H9 (cell line): ENCODE data around the gene SEMA3D. TPM values are rescaled to one million over a fixed set of nuclear protein-coding genes. Genes with fewer than 3 reads are reported as not detected.

Experiments used
- DNase-seq: peaks from one replicate; pipeline ENCODE4 v3.0.0-alpha.2; 2017
- H2AFZ ChIP-seq: one replicate; pipeline ENCODE4 v1.6.1; 2013; ENCODE audit warnings: mild to moderate bottlenecking, low read length, control low read depth, moderate library complexity
- H2AK5ac ChIP-seq: 2 replicates; pipeline ENCODE4 v1.6.1; 2013; ENCODE audit warnings: low read length, control low read depth, mixed read lengths; ENCODE audit not compliant: insufficient read length
- H2BK120ac ChIP-seq: one replicate; pipeline ENCODE4 v1.6.1; 2013; ENCODE audit warnings: low read depth, mild to moderate bottlenecking, low read length, control low read depth, inconsistent platforms; ENCODE audit not compliant: poor library complexity, severe bottlenecking
- H2BK12ac ChIP-seq: 2 replicates; pipeline ENCODE4 v1.6.1; 2013; ENCODE audit warnings: low read length, control low read depth, mixed read lengths, low read depth; ENCODE audit not compliant: insufficient read length
- H2BK15ac ChIP-seq: 2 replicates; pipeline ENCODE4 v1.6.1; 2013; ENCODE audit warnings: low read depth, low read length, control low read depth
- H2BK20ac ChIP-seq: one replicate; pipeline ENCODE4 v1.6.1; 2013; ENCODE audit warnings: low read depth, mild to moderate bottlenecking, low read length, control low read depth, inconsistent platforms; ENCODE audit not compliant: poor library complexity, severe bottlenecking
- H2BK5ac ChIP-seq: 2 replicates; pipeline ENCODE4 v1.6.1; 2013; ENCODE audit warnings: low read length, control low read depth, mixed read lengths; ENCODE audit not compliant: insufficient read length
- H3K14ac ChIP-seq: 2 replicates; pipeline ENCODE4 v1.6.1; 2013; ENCODE audit warnings: low read length, control low read depth; ENCODE audit not compliant: insufficient read depth
- H3K18ac ChIP-seq: 2 replicates; pipeline ENCODE4 v1.6.1; 2013; ENCODE audit warnings: low read depth, mild to moderate bottlenecking, mixed read lengths, low read length, control low read depth; ENCODE audit not compliant: insufficient read length
- H3K23ac ChIP-seq: 2 replicates; pipeline ENCODE4 v1.6.1; 2013; ENCODE audit warnings: low read length, control low read depth, mixed read lengths, low read depth; ENCODE audit not compliant: insufficient read length
- H3K23me2 ChIP-seq: 2 replicates; pipeline ENCODE4 v1.6.1; 2013; ENCODE audit warnings: low read depth, mild to moderate bottlenecking, mixed read lengths, low read length, control low read depth; ENCODE audit not compliant: insufficient read length, poor library complexity, severe bottlenecking
- H3K27ac ChIP-seq: 2 replicates; pipeline ENCODE4 v1.5.1; 2013; ENCODE audit warnings: low read length, control low read depth, mixed read lengths, low read depth; ENCODE audit not compliant: insufficient read length
- H3K27me3 ChIP-seq: 2 replicates; pipeline ENCODE4 v1.6.1; 2013; ENCODE audit warnings: low read length, control low read depth, inconsistent platforms; ENCODE audit not compliant: insufficient read depth
- H3K4ac ChIP-seq: 2 replicates; pipeline ENCODE4 v1.6.1; 2013; ENCODE audit warnings: low read depth, mild to moderate bottlenecking, control low read depth, inconsistent platforms, low read length, moderate library complexity
- H3K4me1 ChIP-seq: 2 replicates; pipeline ENCODE4 v1.6.1; 2013; ENCODE audit warnings: low read length, control low read depth, inconsistent platforms; ENCODE audit not compliant: insufficient read depth
- H3K4me2 ChIP-seq: 2 replicates; pipeline ENCODE4 v1.6.1; 2013; ENCODE audit warnings: low read length, control low read depth, mixed read lengths; ENCODE audit not compliant: insufficient read length, insufficient read depth
- H3K56ac ChIP-seq: 2 replicates; pipeline ENCODE4 v1.6.1; 2013; ENCODE audit warnings: low read depth, mild to moderate bottlenecking, mixed read lengths, low read length, control low read depth; ENCODE audit not compliant: insufficient read length
- H3K79me1 ChIP-seq: 2 replicates; pipeline ENCODE4 v1.6.1; 2013; ENCODE audit warnings: low read depth, mild to moderate bottlenecking, moderate library complexity, low read length, control low read depth, inconsistent platforms; ENCODE audit not compliant: insufficient read depth, poor library complexity, severe bottlenecking
- H3K79me2 ChIP-seq: 2 replicates; pipeline ENCODE4 v1.6.1; 2013; ENCODE audit warnings: low read length, control low read depth, inconsistent platforms; ENCODE audit not compliant: insufficient read depth
- H3K9ac ChIP-seq: 2 replicates; pipeline ENCODE4 v1.6.1; 2013; ENCODE audit warnings: low read length, control low read depth, mixed read lengths; ENCODE audit not compliant: insufficient read length; ENCODE audit errors: extremely low read depth
- H3K9me3 ChIP-seq: one replicate; pipeline ENCODE4 v1.6.1; 2013; ENCODE audit warnings: low read depth, low read length, inconsistent platforms; ENCODE audit not compliant: control insufficient read depth
- H3T11ph ChIP-seq: one replicate; pipeline ENCODE4 v1.6.1; 2013; ENCODE audit warnings: mild to moderate bottlenecking, low read length, control low read depth, inconsistent platforms
- H4K20me1 ChIP-seq: one replicate; pipeline ENCODE4 v1.6.1; 2013; ENCODE audit not compliant: control insufficient read depth, insufficient read length, insufficient read depth
- H4K5ac ChIP-seq: 2 replicates; pipeline ENCODE4 v1.6.1; 2013; ENCODE audit warnings: low read depth, mild to moderate bottlenecking, mixed read lengths, low read length, control low read depth; ENCODE audit not compliant: insufficient read length
- H4K8ac ChIP-seq: replicated peaks from 2 replicates; pipeline ENCODE4 v1.6.1; 2013; ENCODE audit warnings: low read length, control low read depth, mixed read lengths, low read depth; ENCODE audit not compliant: insufficient read length
- H4K91ac ChIP-seq: 2 replicates; pipeline ENCODE4 v1.6.1; 2013; ENCODE audit warnings: low read depth, mild to moderate bottlenecking, moderate library complexity, mixed read lengths, low read length, control low read depth; ENCODE audit not compliant: insufficient read length
- H3K27ac Mint-ChIP-seq, 3 experiments: 2 replicates in 2 of 3; 3 replicates in 1 of 3; pipeline ENCODE4 v1.8.0; 2020 to 2021; ENCODE audit warnings: mixed read lengths in 3 of 3, mild to moderate bottlenecking in 1 of 3, moderate library complexity in 1 of 3
- H3K27me3 Mint-ChIP-seq: 2 replicates; pipeline ENCODE4 v1.8.0; 2021; ENCODE audit warnings: low read depth, mild to moderate bottlenecking, moderate library complexity, mixed read lengths
- H3K36me3 Mint-ChIP-seq, 3 experiments: 2 replicates in 2 of 3; 3 replicates in 1 of 3; pipeline ENCODE4 v1.8.0; 2020 to 2021; ENCODE audit warnings: low read depth in 3 of 3, mixed read lengths in 3 of 3; ENCODE audit not compliant: insufficient read depth in 1 of 3
- H3K4me1 Mint-ChIP-seq, 2 experiments: 2 replicates each; pipeline ENCODE4 v1.8.0; 2020; ENCODE audit warnings: mixed read lengths in 2 of 2
- H3K4me3 Mint-ChIP-seq, 2 experiments: 2 replicates in 1 of 2; 3 replicates in 1 of 2; pipeline ENCODE4 v1.8.0; 2020 to 2021; ENCODE audit warnings: mild to moderate bottlenecking in 2 of 2, mixed read lengths in 2 of 2, moderate library complexity in 1 of 2
- H3K9me3 Mint-ChIP-seq, 2 experiments: 2 replicates in 1 of 2; 3 replicates in 1 of 2; pipeline ENCODE4 v1.8.0; 2020; ENCODE audit warnings: mild to moderate bottlenecking in 2 of 2, mixed read lengths in 2 of 2, moderate library complexity in 1 of 2
- CTCF ChIP-seq: fragments of 200-600 bp; sonication (generic); conservative IDR thresholded peaks from 3 replicates; pipeline ENCODE4 v1.8.0; 2021; ENCODE audit warnings: antibody characterized with exemption, mild to moderate bottlenecking
- WGBS: extraction: QIAGEN DNeasy Blood & Tissue Kit; methylation state at CpG from one replicate; pipeline ENCODE4 v1.1.7; 2013; ENCODE audit warnings: missing lambda C conversion rate, low lambda C conversion rate, mixed read lengths; ENCODE audit not compliant: insufficient read length; ENCODE audit errors: extremely low coverage; 5-methylcytosine and 5-hydroxymethylcytosine counted together
- total RNA-seq: library from RNA; stranded (reverse); gene quantifications from 2 replicates; pipeline ENCODE4 v1.2.1, GENCODE V29; 2021

Gene SEMA3D
- total RNA-seq, 1 experiment from 2014 or later: 5.4 TPM

- Histone ChIP-seq H3K79me2 (no peaks in the 10 kb centered on the region), H4K8ac (no peak overlapping the region), H3K9ac (no peak overlapping the region), H2BK20ac (no peak overlapping the region), H3K4ac (no peak overlapping the region), H3K79me1 (no peaks in the 10 kb centered on the region), H2BK5ac (no peak overlapping the region), H2AFZ (no peak overlapping the region), H2BK15ac (no peak overlapping the region), H3K56ac (no peak overlapping the region), H2BK12ac (no peak overlapping the region), H2AK5ac (no peak overlapping the region), H3K14ac (no peak overlapping the region), H3K4me2 (no peak overlapping the region), H3T11ph (no peak overlapping the region), H3K18ac (no peak overlapping the region), H3K9me3 (no peaks in the 10 kb centered on the region), H3K4me1 (no peaks in the 10 kb centered on the region), H2BK120ac (no peak overlapping the region), H4K91ac (no peak overlapping the region), H3K23me2 (no peaks in the 10 kb centered on the region), H3K27ac (no peak overlapping the region), H3K23ac (no peak overlapping the region), H4K5ac (no peak overlapping the region), H4K20me1 (no peaks in the 10 kb centered on the region), H3K27me3 (no peaks in the 10 kb centered on the region)
- Mint-ChIP-seq H3K4me3 (no peak overlapping the region), H3K4me1 (no peaks in the 10 kb centered on the region), H3K27ac (no peak overlapping the region), H3K9me3 (no peaks in the 10 kb centered on the region; a peak in 1 of 5 replicates), H3K36me3 (no peaks in the 10 kb centered on the region), H3K27me3 (no peaks in the 10 kb centered on the region)
- DNase-seq: no peak
- 100% methylated on average over 4 of the region's 5 CpGs for WGBS
- no peak for TF ChIP-seq CTCF
Measured at GRCh38 chr7:85165263-85165662, 21.6 kb downstream of the SEMA3D start.
